Neural progenitor cell (in vitro differentiated cells): Measurements from ENCODE around the gene OTOGL. TPM values are rescaled to one million over a fixed set of nuclear protein-coding genes. Genes with fewer than 3 reads are reported as not detected.

ENCODE experiments used
- DNase-seq: peaks from one replicate; pipeline ENCODE4 v3.0.0-alpha.2; 2016; ENCODE audit warnings: low spot score
- H2AFZ ChIP-seq: fragments of 200-600 bp; sonication (generic); replicated peaks from 2 replicates; pipeline ENCODE4 v1.6.1; 2016; ENCODE audit warnings: antibody characterized with exemption
- H3F3A ChIP-seq: fragments of 200-600 bp; sonication (generic); 2 replicates; pipeline ENCODE4 v1.6.1; 2016; ENCODE audit warnings: antibody characterized with exemption, low read depth
- H3K27ac ChIP-seq: fragments of 200-600 bp; sonication (generic); 2 replicates; pipeline ENCODE4 v1.5.1; 2016; ENCODE audit warnings: mild to moderate bottlenecking
- H3K27me3 ChIP-seq: fragments of 200-600 bp; sonication (generic); 2 replicates; pipeline ENCODE4 v1.6.1; 2016; ENCODE audit warnings: mild to moderate bottlenecking, moderate library complexity
- H3K36me3 ChIP-seq: fragments of 200-600 bp; sonication (generic); 2 replicates; pipeline ENCODE4 v1.5.1; 2016
- H3K4me1 ChIP-seq: fragments of 200-600 bp; sonication (generic); 2 replicates; pipeline ENCODE4 v1.6.1; 2016; ENCODE audit warnings: mixed run types
- H3K4me2 ChIP-seq: fragments of 200-600 bp; sonication (generic); 2 replicates; pipeline ENCODE4 v1.6.1; 2016
- H3K4me3 ChIP-seq: fragments of 200-600 bp; sonication (generic); 2 replicates; pipeline ENCODE4 v1.5.1; 2016
- H3K79me2 ChIP-seq: fragments of 200-600 bp; sonication (generic); 2 replicates; pipeline ENCODE4 v1.6.1; 2016; ENCODE audit warnings: low read depth
- H3K9ac ChIP-seq: fragments of 200-600 bp; sonication (generic); 2 replicates; pipeline ENCODE4 v1.6.1; 2016
- H3K9me3 ChIP-seq: fragments of 200-600 bp; sonication (generic); 2 replicates; pipeline ENCODE4 v1.5.1; 2016; ENCODE audit warnings: low read depth
- H4K20me1 ChIP-seq: fragments of 200-600 bp; sonication (generic); 2 replicates; pipeline ENCODE4 v1.6.1; 2016; ENCODE audit warnings: low read depth
- H3K27ac Mint-ChIP-seq: 3 replicates; pipeline ENCODE4 v1.8.0; 2021; ENCODE audit warnings: mixed read lengths
- H3K27me3 Mint-ChIP-seq: 2 replicates; pipeline ENCODE4 v1.8.0; 2022; ENCODE audit warnings: low read depth, mild to moderate bottlenecking, inconsistent platforms, moderate library complexity, mixed read lengths; ENCODE audit not compliant: insufficient read depth
- H3K36me3 Mint-ChIP-seq: 3 replicates; pipeline ENCODE4 v1.8.0; 2021; ENCODE audit warnings: mixed read lengths
- H3K4me1 Mint-ChIP-seq: 3 replicates; pipeline ENCODE4 v1.8.0; 2021; ENCODE audit warnings: mixed read lengths
- H3K4me3 Mint-ChIP-seq: 3 replicates; pipeline ENCODE4 v1.8.0; 2021; ENCODE audit warnings: mild to moderate bottlenecking, moderate library complexity, mixed read lengths
- H3K9me3 Mint-ChIP-seq: 3 replicates; pipeline ENCODE4 v1.8.0; 2020; ENCODE audit warnings: mixed read lengths
- EZH2 ChIP-seq: fragments of 200-600 bp; sonication (generic); IDR thresholded peaks from 2 replicates; pipeline ENCODE4 v1.6.1; 2017; ENCODE audit warnings: antibody characterized with exemption, mild to moderate bottlenecking, moderate library complexity
- EZH2phosphoT487 ChIP-seq: fragments of 200-600 bp; sonication (generic); IDR thresholded peaks from 2 replicates; pipeline ENCODE4 v1.6.1; 2017; ENCODE audit warnings: antibody characterized with exemption
- total RNA-seq: library from RNA; depleted of rRNA; stranded (reverse); fragments of >200 nt; gene quantifications from 2 replicates; pipeline ENCODE4 v1.2.3, GENCODE V29; 2015; ENCODE audit warnings: low replicate concordance
- TF ChIP-seq, protein P1 (sequence below): fragments of 200-600 bp; sonication (generic); IDR thresholded peaks from 2 replicates; pipeline ENCODE4 v1.5.1; 2017; ENCODE audit warnings: antibody characterized with exemption, mild to moderate bottlenecking

OTOGL gene
- total RNA-seq, 1 donor from 2014 or later, result 0.13 TPM

DNA sequence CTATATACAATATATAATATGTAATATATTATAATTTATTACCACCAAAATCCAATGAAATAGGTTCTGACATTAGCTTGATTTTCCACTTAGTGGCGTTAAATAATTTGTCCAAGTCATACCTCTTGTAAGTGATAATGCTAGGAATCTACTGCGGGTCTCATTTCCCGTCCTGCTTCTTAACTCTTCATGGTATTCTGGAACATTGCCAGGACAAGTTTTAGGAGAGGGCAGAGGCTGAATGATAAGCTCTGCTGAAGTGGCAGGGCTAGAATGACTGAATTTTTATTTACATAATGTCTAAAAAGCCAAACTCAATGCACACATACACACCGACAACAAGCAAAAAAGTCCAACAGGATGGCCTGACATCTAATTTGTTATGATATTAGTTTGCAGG is 274.3 kb downstream of the OTOGL start:
- H3K4me3 Mint-ChIP-seq, result no peak overlapping the region
- no peak for DNase-seq
- H3K36me3 ChIP-seq, result no peaks in the 10 kb centered on the region
- no peak overlapping the region for H3K4me3 ChIP-seq
- H3K36me3 Mint-ChIP-seq, result no peaks in the 10 kb centered on the region
- H3K79me2 ChIP-seq, result no peaks in the 10 kb centered on the region
- H3F3A ChIP-seq, result no peaks in the 10 kb centered on the region
- H3K27ac Mint-ChIP-seq, result no peak overlapping the region
- H4K20me1 ChIP-seq, result no peaks in the 10 kb centered on the region
- no peak overlapping the region for H3K27ac ChIP-seq
- no peak overlapping the region for H2AFZ ChIP-seq
- H3K9me3 ChIP-seq, result no peaks in the 10 kb centered on the region
- H3K9me3 Mint-ChIP-seq, result no peaks in the 10 kb centered on the region
- no peak for TF ChIP-seq EZH2
- TF ChIP-seq, protein P1, sequence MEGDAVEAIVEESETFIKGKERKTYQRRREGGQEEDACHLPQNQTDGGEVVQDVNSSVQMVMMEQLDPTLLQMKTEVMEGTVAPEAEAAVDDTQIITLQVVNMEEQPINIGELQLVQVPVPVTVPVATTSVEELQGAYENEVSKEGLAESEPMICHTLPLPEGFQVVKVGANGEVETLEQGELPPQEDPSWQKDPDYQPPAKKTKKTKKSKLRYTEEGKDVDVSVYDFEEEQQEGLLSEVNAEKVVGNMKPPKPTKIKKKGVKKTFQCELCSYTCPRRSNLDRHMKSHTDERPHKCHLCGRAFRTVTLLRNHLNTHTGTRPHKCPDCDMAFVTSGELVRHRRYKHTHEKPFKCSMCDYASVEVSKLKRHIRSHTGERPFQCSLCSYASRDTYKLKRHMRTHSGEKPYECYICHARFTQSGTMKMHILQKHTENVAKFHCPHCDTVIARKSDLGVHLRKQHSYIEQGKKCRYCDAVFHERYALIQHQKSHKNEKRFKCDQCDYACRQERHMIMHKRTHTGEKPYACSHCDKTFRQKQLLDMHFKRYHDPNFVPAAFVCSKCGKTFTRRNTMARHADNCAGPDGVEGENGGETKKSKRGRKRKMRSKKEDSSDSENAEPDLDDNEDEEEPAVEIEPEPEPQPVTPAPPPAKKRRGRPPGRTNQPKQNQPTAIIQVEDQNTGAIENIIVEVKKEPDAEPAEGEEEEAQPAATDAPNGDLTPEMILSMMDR, result no peak
- no peak for TF ChIP-seq EZH2phosphoT487
- no peak overlapping the region for H3K4me2 ChIP-seq
- no peaks in the 10 kb centered on the region for H3K27me3 Mint-ChIP-seq
- H3K4me1 Mint-ChIP-seq, result no peaks in the 10 kb centered on the region
- no peaks in the 10 kb centered on the region for H3K4me1 ChIP-seq
- no peaks in the 10 kb centered on the region for H3K27me3 ChIP-seq
- H3K9ac ChIP-seq, result no peak overlapping the region

- no peak for TF ChIP-seq EZH2
- no peak for TF ChIP-seq EZH2phosphoT487
- TF ChIP-seq, protein P1, result no peak
- Histone ChIP-seq H3K27me3 (no peaks in the 10 kb centered on the region), H3F3A (no peaks in the 10 kb centered on the region), H3K9ac (no peak overlapping the region), H3K79me2 (no peaks in the 10 kb centered on the region), H3K4me2 (no peak overlapping the region), H2AFZ (no peak overlapping the region), H3K9me3 (no peaks in the 10 kb centered on the region), H3K36me3 (no peaks in the 10 kb centered on the region), H3K4me3 (no peak overlapping the region), H3K27ac (no peak overlapping the region), H4K20me1 (no peaks in the 10 kb centered on the region), H3K4me1 (no peaks in the 10 kb centered on the region)
- Mint-ChIP-seq H3K36me3 (no peaks in the 10 kb centered on the region), H3K27me3 (no peaks in the 10 kb centered on the region), H3K27ac (no peak overlapping the region), H3K4me1 (no peaks in the 10 kb centered on the region), H3K9me3 (no peaks in the 10 kb centered on the region), H3K4me3 (no peak overlapping the region)
- DNase-seq, result no peak
These were observed 275.3 kb downstream of the OTOGL start for GRCh38 chr12:80374615-80375014.

- TF ChIP-seq EZH2, result no peak
- TF ChIP-seq, protein P1, result no peak
- no peak for TF ChIP-seq EZH2phosphoT487
- H3K4me3 ChIP-seq, result no peak overlapping the region
These were observed 277.9 kb downstream of the OTOGL start for GRCh38 chr12:80377140-80377794.

More at GRCh38 chr12:80377140-80377794, 277.9 kb downstream of the OTOGL start:
- Histone ChIP-seq H3K9me3 (no peaks in the 10 kb centered on the region), H3K36me3 (no peaks in the 10 kb centered on the region), H3K9ac (no peak overlapping the region), H3K4me1 (no peaks in the 10 kb centered on the region), H3K4me2 (no peak overlapping the region), H3F3A (no peaks in the 10 kb centered on the region), H4K20me1 (no peaks in the 10 kb centered on the region), H3K27ac (no peak overlapping the region), H3K79me2 (no peaks in the 10 kb centered on the region), H2AFZ (no peak overlapping the region), H3K27me3 (no peaks in the 10 kb centered on the region)
- Mint-ChIP-seq H3K36me3 (no peaks in the 10 kb centered on the region), H3K4me3 (no peak overlapping the region), H3K27me3 (no peaks in the 10 kb centered on the region), H3K27ac (no peak overlapping the region), H3K9me3 (no peaks in the 10 kb centered on the region), H3K4me1 (no peaks in the 10 kb centered on the region)
- DNase-seq, result no peak
